Gastrocnemius medialis (tissue), 4 donors: ENCODE measurements around the gene AFDN. TPM values are rescaled to one million over a fixed set of nuclear protein-coding genes. Genes with fewer than 3 reads are reported as not detected.

Experiments used
- ATAC-seq, 2 donors: fragments of 150-250 bp; one replicate each; pipeline ENCODE4 v1.9.1; 2016
- DNase-seq, 2 donors: peaks; one replicate each; pipeline ENCODE4 v3.0.0-alpha.2; 2019
- H3K27ac ChIP-seq, 4 donors: fragments of 200-600 bp; sonication (generic); 1 replicate in 1 of 4; 2 replicates in 3 of 4; pipeline ENCODE4 v1.5.1; 2016 to 2018; ENCODE audit warnings: mild to moderate bottlenecking in 2 of 4, moderate library complexity in 1 of 4
- H3K27me3 ChIP-seq, 3 donors: fragments of 200-600 bp; sonication (generic) in 2 of 3; 1 replicate in 1 of 3; 2 replicates in 2 of 3; pipeline versions ENCODE4 v1.5.1 to v1.6.0; 2016 to 2019; ENCODE audit warnings: mild to moderate bottlenecking in 1 of 3, moderate library complexity in 1 of 3
- H3K36me3 ChIP-seq, 2 donors: fragments of 200-600 bp; sonication (generic) in 1 of 2; one replicate each; pipeline ENCODE4 v1.5.1; 2017 to 2018
- H3K4me1 ChIP-seq, 2 donors: fragments of 200-600 bp; sonication (generic) in 1 of 2; one replicate each; pipeline ENCODE4 v1.5.1; 2016 to 2017; ENCODE audit warnings: mild to moderate bottlenecking in 2 of 2
- H3K4me3 ChIP-seq, 4 donors: fragments of 200-600 bp; sonication (generic) in 3 of 4; 1 replicate in 1 of 4; 2 replicates in 3 of 4; pipeline ENCODE4 v1.5.1; 2016 to 2019; ENCODE audit warnings: mild to moderate bottlenecking in 2 of 4
- H3K9me3 ChIP-seq, 3 donors: fragments of 200-600 bp; sonication (generic) in 2 of 3; 1 replicate in 1 of 3; 2 replicates in 2 of 3; pipeline ENCODE4 v1.5.1; 2016 to 2019
- CTCF ChIP-seq, 5 experiments: fragments of 450-650 bp in 3 of 5; fragments of 200-600 bp in 2 of 5; sonication (generic) in 2 of 5; IDR thresholded peaks in 4 of 5; conservative IDR thresholded peaks in 1 of 5; 1 replicate in 4 of 5; 2 replicates in 1 of 5; pipeline ENCODE4 v1.5.1; 2016 to 2019; ENCODE audit warnings: antibody characterized with exemption in 5 of 5, mild to moderate bottlenecking in 3 of 5, moderate library complexity in 3 of 5
- POLR2A ChIP-seq, 2 donors: fragments of 450-650 bp; IDR thresholded peaks; one replicate each; pipeline ENCODE4 v1.6.1; 2017; ENCODE audit warnings: antibody characterized with exemption in 2 of 2, mild to moderate bottlenecking in 2 of 2, moderate library complexity in 2 of 2
- in situ Hi-C, 4 donors: fragments of 200-750 bp; cut with MboI; loops; one replicate each; pipeline versions ENCODE4 v1.15.0 to v1.8.0; 2017; ENCODE audit warnings: low sequenced_read_pairs in 4 of 4
- intact Hi-C: fragments of 100-400 bp; cut with DNase I; formaldehyde crosslinking; loops from one replicate; pipeline ENCODE4 v1.15.1; 2023; ENCODE audit warnings: low total_unique reads
- total RNA-seq, 4 donors: library from RNA; depleted of rRNA; stranded (reverse); fragments of >200 nt; gene quantifications; one replicate each; pipeline versions ENCODE4 v1.1.0 to v1.2.3, GENCODE V29; 2016

AFDN gene
- total RNA-seq, 4 donors from 2014 or later: 22.2 to 66.0 (median 30.0) TPM

GRCh38 chr6:167840160-167840525 lies 13.4 kb downstream of the AFDN start:
- in situ Hi-C loops: no loop called here
- intact Hi-C loops: no loop called here
- no peak for TF ChIP-seq CTCF (IDR thresholded peaks at IDR 0.05 in 4 of 5, conservative IDR thresholded peaks at IDR 0.05 in 1 of 5)
- TF ChIP-seq POLR2A (IDR thresholded peaks at IDR 0.05): no peak
- Histone ChIP-seq H3K9me3 (no peaks in the 10 kb centered on the region), H3K36me3 (no peaks in the 10 kb centered on the region), H3K4me1 (peaks cover 3 to 10% of the 10 kb centered on the region in 2 donors), H3K27ac (no peak overlapping the region), H3K4me3 (no peak overlapping the region), H3K27me3 (no peaks in the 10 kb centered on the region)
- DNase-seq (no peak), ATAC-seq (no peak)

- intact Hi-C loops (no loop called here), in situ Hi-C loops (no loop called here)
- Histone ChIP-seq H3K4me1 (peaks cover 3 to 10% of the 10 kb centered on the region in 2 donors), H3K4me3 (no peak overlapping the region), H3K27ac (no peak overlapping the region), H3K9me3 (no peaks in the 10 kb centered on the region), H3K36me3 (no peaks in the 10 kb centered on the region), H3K27me3 (no peaks in the 10 kb centered on the region)
- no peak for DNase-seq
- no peak for ATAC-seq
- TF ChIP-seq CTCF (IDR thresholded peaks at IDR 0.05 in 4 of 5, conservative IDR thresholded peaks at IDR 0.05 in 1 of 5): no peak
- no peak for TF ChIP-seq POLR2A (IDR thresholded peaks at IDR 0.05)
Measured at GRCh38 chr6:167840526-167841179, 13.9 kb downstream of the AFDN start.

- DNase-seq (no peak), ATAC-seq (no peak)
- Histone ChIP-seq H3K36me3 (no peaks in the 10 kb centered on the region), H3K9me3 (no peaks in the 10 kb centered on the region), H3K4me1 (peaks cover 3 to 8% of the 10 kb centered on the region in 2 donors), H3K27me3 (no peaks in the 10 kb centered on the region), H3K27ac (no peak overlapping the region), H3K4me3 (no peak overlapping the region)
- intact Hi-C loops (no loop called here), in situ Hi-C loops (no loop called here)
- TF ChIP-seq POLR2A (IDR thresholded peaks at IDR 0.05): no peak
- no peak for TF ChIP-seq CTCF (IDR thresholded peaks at IDR 0.05 in 4 of 5, conservative IDR thresholded peaks at IDR 0.05 in 1 of 5)
Measured at GRCh38 chr6:167841981-167842380, 15.3 kb downstream of the AFDN start.

- H3K27ac ChIP-seq: no peak overlapping the region
- in situ Hi-C loops (no loop called here), intact Hi-C loops (no loop called here)
- no peak for DNase-seq
- H3K4me3 ChIP-seq: no peak overlapping the region
- no peak for ATAC-seq
- peaks cover 8 to 13% of the 10 kb centered on the region in 2 donors for H3K4me1 ChIP-seq
- no peaks in the 10 kb centered on the region for H3K27me3 ChIP-seq
- no peaks in the 10 kb centered on the region for H3K36me3 ChIP-seq
- no peaks in the 10 kb centered on the region for H3K9me3 ChIP-seq
- TF ChIP-seq POLR2A (IDR thresholded peaks at IDR 0.05) (no peak), CTCF (IDR thresholded peaks at IDR 0.05 in 4 of 5, conservative IDR thresholded peaks at IDR 0.05 in 1 of 5) (no peak)
Measured at GRCh38 chr6:167842457-167842856, 15.7 kb downstream of the AFDN start.

GRCh38 chr6:167843023-167843422 lies 16.3 kb downstream of the AFDN start:
- Histone ChIP-seq H3K27ac (no peak overlapping the region), H3K27me3 (no peaks in the 10 kb centered on the region), H3K36me3 (no peaks in the 10 kb centered on the region), H3K9me3 (no peaks in the 10 kb centered on the region), H3K4me3 (no peak overlapping the region), H3K4me1 (peaks cover 13 to 19% of the 10 kb centered on the region in 2 donors)
- ATAC-seq (no peak), DNase-seq (no peak)
- intact Hi-C loops: no loop called here
- TF ChIP-seq POLR2A (IDR thresholded peaks at IDR 0.05): no peak
- no peak for TF ChIP-seq CTCF (IDR thresholded peaks at IDR 0.05 in 4 of 5, conservative IDR thresholded peaks at IDR 0.05 in 1 of 5)
- in situ Hi-C loops: no loop called here
